ENCODE measurements around the gene CCDC9. TPM values are rescaled to one million over a fixed set of nuclear protein-coding genes. Genes with fewer than 3 reads are reported as not detected.
"Not testable (repeated sequence)": the region's sequence is repeated elsewhere in the genome, so short reads cannot be mapped to it uniquely, and the experiment has no call there.

Gene CCDC9
- total RNA-seq, 2 donors from 2014 or later, result 27.9 to 48.7 TPM

DNA sequence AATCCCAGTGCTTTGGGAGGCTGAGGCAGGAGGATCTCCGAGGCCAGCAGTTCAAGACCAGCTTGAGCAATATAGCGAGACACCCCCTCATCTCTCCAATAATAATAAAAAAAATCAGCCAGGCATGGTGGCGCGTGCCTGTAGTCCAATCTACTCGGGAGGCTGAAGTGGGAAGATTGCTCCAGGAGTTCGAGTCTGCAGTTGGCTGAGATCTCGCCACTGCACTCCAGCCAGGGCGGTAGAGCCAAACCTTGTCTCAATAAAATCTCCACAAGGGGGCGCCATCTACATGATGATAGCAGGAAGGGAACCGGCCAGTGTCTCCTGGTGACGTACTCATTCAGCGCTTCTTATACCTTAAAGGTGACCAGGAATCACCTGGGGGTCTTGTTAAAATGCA lies 39.7 kb downstream of the CCDC9 start:
- Histone ChIP-seq H3K27me3 (replicated peaks; ENCODE audit: insufficient read depth) (no peaks in the 10 kb centered on the region), H3K4me3 (no peak overlapping the region), H3K27ac (no peak overlapping the region), H3K4me1 (replicated peaks) (no peaks in the 10 kb centered on the region), H3K36me3 (no peaks in the 10 kb centered on the region), H3K9me3 (no peaks in the 10 kb centered on the region)
- intact Hi-C loops (cut with DNase I), result loop anchor here (10.0 kb wide), 2 partner anchors 129 to 409 kb away; no protein-coding TSS in a partner anchor
- DNase-seq (ENCODE audit: low spot score), result peak; percentile 75
- no peak for TF ChIP-seq POLR2A (IDR thresholded peaks at IDR 0.05)
- TF ChIP-seq, protein P1, sequence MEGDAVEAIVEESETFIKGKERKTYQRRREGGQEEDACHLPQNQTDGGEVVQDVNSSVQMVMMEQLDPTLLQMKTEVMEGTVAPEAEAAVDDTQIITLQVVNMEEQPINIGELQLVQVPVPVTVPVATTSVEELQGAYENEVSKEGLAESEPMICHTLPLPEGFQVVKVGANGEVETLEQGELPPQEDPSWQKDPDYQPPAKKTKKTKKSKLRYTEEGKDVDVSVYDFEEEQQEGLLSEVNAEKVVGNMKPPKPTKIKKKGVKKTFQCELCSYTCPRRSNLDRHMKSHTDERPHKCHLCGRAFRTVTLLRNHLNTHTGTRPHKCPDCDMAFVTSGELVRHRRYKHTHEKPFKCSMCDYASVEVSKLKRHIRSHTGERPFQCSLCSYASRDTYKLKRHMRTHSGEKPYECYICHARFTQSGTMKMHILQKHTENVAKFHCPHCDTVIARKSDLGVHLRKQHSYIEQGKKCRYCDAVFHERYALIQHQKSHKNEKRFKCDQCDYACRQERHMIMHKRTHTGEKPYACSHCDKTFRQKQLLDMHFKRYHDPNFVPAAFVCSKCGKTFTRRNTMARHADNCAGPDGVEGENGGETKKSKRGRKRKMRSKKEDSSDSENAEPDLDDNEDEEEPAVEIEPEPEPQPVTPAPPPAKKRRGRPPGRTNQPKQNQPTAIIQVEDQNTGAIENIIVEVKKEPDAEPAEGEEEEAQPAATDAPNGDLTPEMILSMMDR (IDR thresholded peaks at IDR 0.05), result peak; percentile 23 to 81 (median 67)
- TF ChIP-seq POLR2AphosphoS5 (IDR thresholded peaks at IDR 0.05), result peak; percentile 14
- WGBS, result 28% methylated on average over 12 of the region's 12 CpGs

DNA sequence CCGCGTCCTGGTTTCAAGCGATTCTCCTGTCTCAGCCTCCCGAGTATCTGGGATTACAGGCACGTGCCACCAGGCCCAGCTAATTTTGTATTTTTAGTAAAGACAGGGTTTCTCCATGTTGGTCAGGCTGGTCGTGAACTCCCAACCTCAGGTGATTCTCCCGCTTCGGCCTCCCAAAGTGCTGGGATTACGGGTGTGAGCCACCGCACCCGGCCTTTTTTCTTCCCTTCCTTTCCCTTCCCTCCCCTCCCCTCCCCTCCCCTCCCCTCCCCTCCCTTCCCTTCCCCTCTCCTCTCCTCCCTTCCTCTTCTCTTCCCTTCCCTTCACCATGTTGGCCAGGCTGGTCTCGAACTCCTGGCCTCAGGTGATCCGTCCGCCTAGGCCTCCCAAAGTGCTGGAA lies 44.5 kb downstream of the CCDC9 start:
- DNase-seq (ENCODE audit: low spot score); H3K4me3 ChIP-seq; H3K27ac ChIP-seq; H3K4me1 ChIP-seq (replicated peaks); H3K36me3 ChIP-seq; intact Hi-C loops (cut with DNase I); H3K9me3 ChIP-seq; H3K27me3 ChIP-seq (replicated peaks; ENCODE audit: insufficient read depth): not testable (repeated sequence)
- 92% methylated on average over 14 of the region's 14 CpGs for WGBS

DNA sequence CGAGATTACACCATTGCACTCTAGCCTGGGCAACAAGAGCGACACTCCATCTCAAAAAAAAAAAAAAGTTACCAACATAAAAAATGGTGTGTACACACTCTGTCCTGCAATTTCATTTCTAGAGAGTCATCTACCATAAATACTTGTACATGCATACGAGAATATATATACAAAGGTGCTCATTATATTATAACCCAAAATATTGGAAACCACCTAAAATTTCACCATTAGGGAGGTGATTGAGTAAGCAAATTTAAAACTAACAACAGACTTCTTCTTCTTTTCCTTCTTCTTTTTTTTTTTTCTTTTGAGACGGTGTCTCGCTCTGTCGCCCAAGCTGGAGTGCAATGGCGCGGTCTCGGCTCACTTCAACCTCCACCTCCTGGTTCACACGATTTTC lies 45.9 kb downstream of the CCDC9 start:
- TF ChIP-seq, protein P1 (IDR thresholded peaks at IDR 0.05), result no peak
- TF ChIP-seq POLR2A (IDR thresholded peaks at IDR 0.05), result no peak
- TF ChIP-seq POLR2AphosphoS5 (IDR thresholded peaks at IDR 0.05), result no peak
- no peak for DNase-seq (ENCODE audit: low spot score)
- Histone ChIP-seq H3K9me3 (no peaks in the 10 kb centered on the region), H3K4me3 (no peak overlapping the region), H3K4me1 (replicated peaks) (no peaks in the 10 kb centered on the region), H3K27ac (no peak overlapping the region), H3K27me3 (replicated peaks; ENCODE audit: insufficient read depth) (no peaks in the 10 kb centered on the region), H3K36me3 (no peaks in the 10 kb centered on the region)
- intact Hi-C loops (cut with DNase I), result no loop called here
- WGBS, result 93% methylated on average over 10 of the region's 10 CpGs

DNA sequence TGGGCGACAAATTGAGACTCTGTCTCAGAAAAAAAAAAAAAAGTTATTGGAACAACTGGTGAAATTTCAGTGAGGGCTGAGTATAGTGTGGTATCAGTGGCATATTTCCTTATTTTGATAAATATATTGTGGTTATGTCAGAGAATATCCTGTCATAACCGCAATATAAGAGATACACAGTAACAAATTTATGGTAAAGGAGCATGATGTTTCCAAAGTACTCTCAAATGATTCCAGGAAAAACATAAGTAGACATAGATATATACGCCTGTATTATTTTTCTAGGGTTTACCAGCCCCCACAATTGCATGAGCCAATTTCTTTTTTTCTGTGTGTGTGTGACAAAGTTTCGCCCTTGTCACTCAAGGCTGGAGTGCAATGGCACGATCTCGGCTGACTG lies 47.6 kb downstream of the CCDC9 start:
- WGBS, result 81% methylated on average over 6 of the region's 6 CpGs
- H3K4me3 ChIP-seq, result no peak overlapping the region
- no peaks in the 10 kb centered on the region for H3K4me1 ChIP-seq (replicated peaks)
- H3K27me3 ChIP-seq (replicated peaks; ENCODE audit: insufficient read depth), result no peaks in the 10 kb centered on the region
- no peaks in the 10 kb centered on the region for H3K36me3 ChIP-seq
- H3K27ac ChIP-seq, result no peak overlapping the region
- no peaks in the 10 kb centered on the region for H3K9me3 ChIP-seq
- intact Hi-C loops (cut with DNase I), result no loop called here
- no peak for DNase-seq (ENCODE audit: low spot score)
- TF ChIP-seq POLR2A (IDR thresholded peaks at IDR 0.05) (no peak), POLR2AphosphoS5 (IDR thresholded peaks at IDR 0.05) (no peak)
- TF ChIP-seq, protein P1 (IDR thresholded peaks at IDR 0.05), result no peak

DNA sequence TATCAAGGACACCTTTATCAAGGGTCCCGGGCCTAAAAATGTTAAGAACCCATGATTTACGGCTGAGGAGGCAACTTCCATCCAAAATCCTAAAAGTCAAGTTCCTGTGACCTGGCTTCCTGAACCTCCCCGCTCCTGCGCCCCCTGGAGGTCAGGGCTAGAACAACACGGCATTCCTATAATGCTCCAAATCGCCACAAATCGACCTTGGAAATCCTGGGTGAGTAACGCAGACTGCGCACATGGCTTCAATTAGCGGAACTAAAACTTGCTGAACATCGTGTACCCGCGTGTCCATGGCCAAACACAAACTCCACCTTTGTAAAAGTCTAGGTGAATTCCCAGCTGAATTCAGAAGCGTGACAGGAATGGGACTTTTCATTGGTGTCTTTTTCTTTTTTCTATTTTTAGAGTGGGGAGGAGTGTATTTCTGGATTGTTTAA lies 49.0 kb downstream of the CCDC9 start:
- no peaks in the 10 kb centered on the region for H3K4me1 ChIP-seq (replicated peaks)
- no peak overlapping the region for H3K27ac ChIP-seq
- 7% methylated on average over 14 of the region's 14 CpGs for WGBS
- no peaks in the 10 kb centered on the region for H3K9me3 ChIP-seq
- TF ChIP-seq POLR2A (IDR thresholded peaks at IDR 0.05) (no peak), POLR2AphosphoS5 (IDR thresholded peaks at IDR 0.05) (peak; percentile 9)
- TF ChIP-seq, protein P1 (IDR thresholded peaks at IDR 0.05), result peak; percentile 56 to 77 (median 60)
- no peaks in the 10 kb centered on the region for H3K36me3 ChIP-seq
- intact Hi-C loops (cut with DNase I), result no loop called here
- no peak for DNase-seq (ENCODE audit: low spot score)
- H3K4me3 ChIP-seq, result no peak overlapping the region
- H3K27me3 ChIP-seq (replicated peaks; ENCODE audit: insufficient read depth), result no peaks in the 10 kb centered on the region

Data from prostate gland (tissue), 2 donors.